Endothelial cell of umbilical vein (primary cell): Measurements from ENCODE around the gene ZBTB12. TPM values are rescaled to one million over a fixed set of nuclear protein-coding genes. Genes with fewer than 3 reads are reported as not detected.

Experiments used
- BruUV-seq: library from RNA; stranded (reverse); fragments of 400-500 nt; replicated peaks from 2 replicates; lab custom pipeline; 2021; lab: Mats Ljungman, UMichigan
- CTCF ChIA-PET: fragments of 300-600, 350-600 bp; sonication (Branson Sonifier 250); formaldehyde crosslinking; loops from one replicate; lab custom pipeline; 2021; ENCODE audit warnings: antibody characterized with exemption, inconsistent platforms; lab: Charles Lee
- POLR2A ChIA-PET: fragments of 300-600, 350-600 bp; sonication (Branson Sonifier 250); formaldehyde crosslinking; loops from one replicate; lab custom pipeline; 2021; ENCODE audit warnings: antibody characterized with exemption, inconsistent platforms; lab: Charles Lee
- DNase-seq: peaks from one replicate; pipeline ENCODE4 v3.0.0-alpha.2; 2011; ENCODE audit warnings: low read depth, low spot score
- FAIRE-seq: peaks from 2 replicates; lab custom pipeline; 2011; peaks lifted over from hg19 to GRCh38; lab: Jason Lieb, UNC
- H2AFZ ChIP-seq: 2 replicates; pipeline ENCODE4 v1.6.0; 2012; ENCODE audit warnings: low read depth, low read length, control low read depth, inconsistent platforms
- H3K27ac ChIP-seq: 2 replicates; pipeline ENCODE4 v1.5.1; 2011; ENCODE audit warnings: low read depth, mild to moderate bottlenecking, control low read depth, low read length, moderate library complexity; ENCODE audit not compliant: insufficient read depth
- H3K27me3 ChIP-seq, 2 experiments: 2 replicates each; pipeline versions ENCODE4 v1.6.0 to v1.6.1; 2011; ENCODE audit warnings: low read length in 2 of 2, mixed read lengths in 1 of 2; ENCODE audit not compliant: control insufficient read depth in 2 of 2, insufficient read depth in 2 of 2
- H3K36me3 ChIP-seq, 2 experiments: 2 replicates in 1 of 2; 3 replicates in 1 of 2; pipeline ENCODE4 v1.5.1; 2011; ENCODE audit warnings: low read length in 2 of 2, mild to moderate bottlenecking in 1 of 2, moderate library complexity in 1 of 2; ENCODE audit not compliant: control insufficient read depth in 2 of 2, insufficient read depth in 2 of 2; ENCODE audit errors: extremely low read depth in 1 of 2
- H3K4me1 ChIP-seq: 3 replicates; pipeline ENCODE4 v1.5.1; 2011; ENCODE audit warnings: mild to moderate bottlenecking, low read length; ENCODE audit not compliant: control insufficient read depth, insufficient read depth; ENCODE audit errors: extremely low read depth
- H3K4me2 ChIP-seq: 2 replicates; pipeline ENCODE4 v1.6.1; 2011; ENCODE audit warnings: low read length, control low read depth, mixed read lengths; ENCODE audit not compliant: insufficient read depth
- H3K4me3 ChIP-seq, 3 experiments: fragments of 200-600 bp in 1 of 3; sonication (generic), shearing (Covaris generic) in 1 of 3; replicated peaks in 1 of 3; 2 replicates each; pipeline ENCODE4 v1.5.1; 2011 to 2016; ENCODE audit warnings: control low read depth in 3 of 3, low read length in 3 of 3, mild to moderate bottlenecking in 2 of 3, inconsistent platforms in 1 of 3, low read depth in 1 of 3, moderate library complexity in 1 of 3; ENCODE audit not compliant: insufficient read depth in 1 of 3
- H3K79me2 ChIP-seq: 2 replicates; pipeline ENCODE4 v1.6.0; 2012; ENCODE audit warnings: low read length, inconsistent platforms; ENCODE audit not compliant: control insufficient read depth, insufficient read depth
- H3K9ac ChIP-seq: replicated peaks from 2 replicates; pipeline ENCODE3; 2011; ENCODE audit warnings: low read length, control low read depth; ENCODE audit not compliant: insufficient read depth; ENCODE audit errors: extremely low read depth
- H3K9me1 ChIP-seq: replicated peaks from 3 replicates; pipeline ENCODE4 v1.6.0; 2011; ENCODE audit warnings: mild to moderate bottlenecking, low read length; ENCODE audit not compliant: control insufficient read depth, insufficient read depth; ENCODE audit errors: extremely low read depth
- H3K9me3 ChIP-seq: replicated peaks from 2 replicates; pipeline ENCODE4 v1.5.1; 2012; ENCODE audit warnings: low read length, inconsistent platforms; ENCODE audit not compliant: control insufficient read depth, insufficient read depth
- H4K20me1 ChIP-seq: replicated peaks from 2 replicates; pipeline ENCODE3; 2011; ENCODE audit warnings: mild to moderate bottlenecking, low read length; ENCODE audit not compliant: control insufficient read depth, insufficient read depth; ENCODE audit errors: extremely low read depth
- CTCF ChIP-seq, 2 donors: IDR thresholded peaks; 1 replicate in 1 of 2; 2 replicates in 1 of 2; pipeline ENCODE4 v1.5.1; 2011; ENCODE audit warnings: low read length in 2 of 2, mild to moderate bottlenecking in 2 of 2, moderate library complexity in 2 of 2, control low read depth in 1 of 2, inconsistent platforms in 1 of 2, low read depth in 1 of 2; ENCODE audit not compliant: insufficient read depth in 1 of 2; ENCODE audit errors: extremely low read depth in 1 of 2
- EZH2 ChIP-seq: IDR thresholded peaks from 2 replicates; pipeline ENCODE4 v1.6.1; 2012; ENCODE audit warnings: borderline replicate concordance, low read depth, mild to moderate bottlenecking, moderate library complexity, low read length, inconsistent platforms; ENCODE audit not compliant: severe bottlenecking
- FOS ChIP-seq: IDR thresholded peaks from 2 replicates; pipeline ENCODE4 v1.6.1; 2011; ENCODE audit warnings: mild to moderate bottlenecking, low read length, moderate library complexity, borderline replicate concordance; ENCODE audit not compliant: insufficient read depth
- GATA2 ChIP-seq: IDR thresholded peaks from 2 replicates; pipeline ENCODE4 v1.7.0; 2011; ENCODE audit warnings: low read depth, mild to moderate bottlenecking, moderate library complexity, mixed read lengths, low read length; ENCODE audit not compliant: insufficient read length, insufficient read depth
- JUN ChIP-seq: IDR thresholded peaks from 2 replicates; pipeline ENCODE4 v1.6.1; 2011; ENCODE audit warnings: borderline replicate concordance, low read depth; ENCODE audit not compliant: insufficient read length, insufficient read depth
- MAX ChIP-seq: IDR thresholded peaks from 2 replicates; pipeline ENCODE4 v1.6.1; 2011; ENCODE audit not compliant: insufficient read depth, insufficient read length
- MYC ChIP-seq: IDR thresholded peaks from one replicate; pipeline ENCODE4 v1.6.1; 2011; ENCODE audit warnings: mild to moderate bottlenecking, low read depth, low read length
- POLR2A ChIP-seq: IDR thresholded peaks from 2 replicates; pipeline ENCODE4 v1.6.1; 2012; ENCODE audit warnings: low read depth, mild to moderate bottlenecking, control low read depth, low read length
- POLR2AphosphoS5 ChIP-seq: IDR thresholded peaks from 2 replicates; pipeline ENCODE4 v1.6.1; 2012; ENCODE audit warnings: low read depth, mild to moderate bottlenecking, control low read depth, low read length, moderate library complexity; ENCODE audit not compliant: insufficient read depth
- dilution Hi-C: fragments of 300-500 bp; cut with MboI; formaldehyde crosslinking; loops from one replicate; pipeline ENCODE4 v1.15.0; 2019; ENCODE audit warnings: low sequenced_read_pairs; ENCODE audit not compliant: extremely low pct_ligation_motif_present
- intact Hi-C: fragments of 100-400 bp; cut with micrococcal nuclease; formaldehyde crosslinking; loops from one replicate; pipeline ENCODE4 v1.10.0; 2022
- polyA plus RNA-seq, 4 experiments: library from polyadenylated mRNA; depleted of rRNA in 3 of 4; stranded (reverse) in 3 of 4; unstranded in 1 of 4; fragments of >200 nt; gene quantifications; 2 replicates each; pipeline versions ENCODE4 v1.2.1 to v1.2.3, GENCODE V29; 2011 to 2012; ENCODE audit warnings: missing spikeins in 1 of 4
- total RNA-seq: library from RNA; stranded (reverse); gene quantifications from 2 replicates; pipeline ENCODE4 v1.2.3, GENCODE V29; 2021

ZBTB12 gene
- total and polyA plus RNA-seq, 2 donors (not counting 3 experiments of a cell fraction or from before 2014, with no cell fraction given): 2.9 to 4.9 TPM

- FAIRE-seq (no peak), DNase-seq (no peak)
- Histone ChIP-seq H2AFZ (peak overlapping the region; percentile 81), H3K27me3 (peaks cover 3 to 11% of the 10 kb centered on the region in 2 experiments), H3K79me2 (no peaks in the 10 kb centered on the region), H3K9me1 (no peaks in the 10 kb centered on the region), H3K27ac (no peak overlapping the region), H3K36me3 (no peaks in the 10 kb centered on the region), H3K9ac (no peak overlapping the region), H4K20me1 (no peaks in the 10 kb centered on the region), H3K9me3 (no peaks in the 10 kb centered on the region), H3K4me2 (no peak overlapping the region), H3K4me1 (peaks cover 3% of the 10 kb centered on the region), H3K4me3 (no peak overlapping the region)
- dilution Hi-C loops: no loop called here
- no peak for TF ChIP-seq POLR2AphosphoS5
- BruUV-seq: no TSS peak
- intact Hi-C loops: no loop called here
- ChIA-PET POLR2A (interaction anchor here (0.6 kb wide), 1 partner anchor 37 kb away, joined by 11 read pairs; no protein-coding TSS in a partner anchor), CTCF (interaction anchor here (1.0 to 1.4 kb wide), 2 partner anchors 13 to 43 kb away, joined by 3 read pairs; partner anchors contain the start of gene ZBTB12)
These were observed 43.2 kb upstream of the ZBTB12 start for GRCh38 chr6:31945154-31945506.

GRCh38 chr6:31943742-31944141 is 41.9 kb upstream of the ZBTB12 start:
- H2AFZ ChIP-seq: no peak overlapping the region
- intact Hi-C loops: no loop called here
- no peak overlapping the region for H3K4me2 ChIP-seq
- H3K36me3 ChIP-seq: no peaks in the 10 kb centered on the region
- DNase-seq: no peak
- no TSS peak for BruUV-seq
- H3K4me3 ChIP-seq: no peak overlapping the region
- no peak for FAIRE-seq
- ChIA-PET CTCF (interaction anchor here (1.5 to 2.8 kb wide), 2 partner anchors 8 to 26 kb away, joined by 5 to 18 read pairs; no protein-coding TSS in a partner anchor), POLR2A (no interaction called here)
- dilution Hi-C loops: no loop called here
- H3K9me3 ChIP-seq: no peaks in the 10 kb centered on the region
- peaks cover 3% of the 10 kb centered on the region for H3K4me1 ChIP-seq
- H3K9ac ChIP-seq: no peak overlapping the region
- no peaks in the 10 kb centered on the region for H4K20me1 ChIP-seq
- no peaks in the 10 kb centered on the region for H3K79me2 ChIP-seq
- H3K9me1 ChIP-seq: no peaks in the 10 kb centered on the region
- H3K27ac ChIP-seq: no peak overlapping the region
- H3K27me3 ChIP-seq: peaks cover 3 to 11% of the 10 kb centered on the region in 2 experiments
- TF ChIP-seq FOS (no peak), EZH2 (no peak), GATA2 (no peak), JUN (no peak), MYC (no peak), MAX (no peak), CTCF (IDR thresholded peaks at IDR 0.05; ENCODE audit: extremely low read depth in 1 of 2, insufficient read depth in 1 of 2, low read depth in 1 of 2, low read length in 2 of 2) (no peak), POLR2AphosphoS5 (no peak), POLR2A (no peak)
